GM21723 (cell line): ENCODE data around the gene HMGB2.
A peak's percentile ranks its signal among the peaks of the same experiment; 100 is the strongest.

ENCODE experiments used
- ATAC-seq: cut with Tn5 transposase; IDR thresholded peaks from one replicate; pipeline ENCODE4 v1.9.1; 2021; ENCODE audit warnings: mild to moderate bottlenecking, moderate library complexity; ENCODE audit not compliant: unreplicated experiment

Gene HMGB2

DNA sequence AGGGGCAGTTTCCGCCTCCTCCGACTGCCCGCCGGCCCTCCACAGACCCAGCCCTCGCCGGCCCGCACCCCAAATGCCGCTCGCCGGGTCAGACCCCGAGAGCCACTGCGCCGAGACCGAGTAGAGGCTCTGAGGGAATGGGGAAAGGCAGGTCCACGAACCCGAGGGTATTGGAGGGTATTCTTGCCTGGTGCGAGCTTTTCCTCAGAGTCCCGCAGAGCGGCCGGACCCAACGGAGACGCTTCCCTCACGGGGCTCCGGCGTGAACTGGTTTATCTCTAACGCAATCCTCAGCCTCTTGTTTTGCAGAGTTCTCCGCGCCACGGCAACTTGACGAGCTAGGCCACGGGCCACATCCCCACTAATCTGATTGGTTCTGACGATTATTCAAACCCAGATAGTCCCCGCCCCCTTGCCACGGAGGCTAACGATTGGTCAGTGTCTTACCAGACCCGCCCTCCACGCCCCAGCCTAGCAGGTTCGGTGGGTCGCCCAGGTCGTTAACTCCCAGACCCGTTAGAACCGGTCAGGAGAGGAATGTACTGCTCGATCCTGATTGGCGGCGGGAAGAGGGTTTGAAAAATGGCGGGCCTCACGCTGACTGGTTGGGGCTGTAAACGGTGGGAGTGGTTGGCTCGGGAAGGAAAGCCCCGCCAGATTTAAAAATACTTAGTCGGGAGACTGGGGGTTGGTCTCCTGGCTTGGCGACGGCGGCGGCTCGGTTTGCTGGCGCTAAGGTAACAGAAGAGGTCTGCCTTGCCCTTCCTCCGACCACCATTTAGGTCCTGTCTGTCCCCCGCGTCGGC, at the start of gene HMGB2:
Gene HMGB2 (minus strand): TSS at position 274 of the 806 bp plus-strand sequence. CDS start 709 bp downstream, outside the sequence.
- peak; percentile 92 for ATAC-seq

- ATAC-seq: no peak
Observed at GRCh38 chr4:173382349-173382748, 48.2 kb upstream of the HMGB2 start.

DNA sequence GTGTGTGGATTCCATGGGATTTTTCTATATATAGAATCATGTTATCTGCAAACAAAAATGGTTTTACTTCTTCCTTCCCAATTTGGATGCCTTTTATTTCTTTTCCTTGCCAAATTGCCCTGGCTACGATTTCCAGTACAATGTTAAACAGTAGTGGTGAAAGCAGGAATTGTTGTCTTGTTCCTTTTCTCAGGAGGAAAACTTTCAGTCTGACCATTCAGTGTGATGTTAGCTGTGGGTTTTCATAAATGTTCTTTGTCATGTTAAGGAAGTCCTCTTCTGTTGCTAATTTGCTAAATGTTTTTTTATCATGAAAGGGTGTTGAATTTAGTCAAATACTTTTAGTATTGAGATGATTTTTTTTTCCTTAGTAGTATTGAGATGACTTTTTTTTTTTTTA, 47.5 kb upstream of the HMGB2 start:
- no peak for ATAC-seq

GRCh38 chr4:173380987-173381386, 46.8 kb upstream of the HMGB2 start:
- ATAC-seq: peak; percentile 73

- ATAC-seq: no peak
Observed at GRCh38 chr4:173379929-173380328, 45.8 kb upstream of the HMGB2 start.

GRCh38 chr4:173374588-173374987, 40.4 kb upstream of the HMGB2 start:
- ATAC-seq: no peak

DNA sequence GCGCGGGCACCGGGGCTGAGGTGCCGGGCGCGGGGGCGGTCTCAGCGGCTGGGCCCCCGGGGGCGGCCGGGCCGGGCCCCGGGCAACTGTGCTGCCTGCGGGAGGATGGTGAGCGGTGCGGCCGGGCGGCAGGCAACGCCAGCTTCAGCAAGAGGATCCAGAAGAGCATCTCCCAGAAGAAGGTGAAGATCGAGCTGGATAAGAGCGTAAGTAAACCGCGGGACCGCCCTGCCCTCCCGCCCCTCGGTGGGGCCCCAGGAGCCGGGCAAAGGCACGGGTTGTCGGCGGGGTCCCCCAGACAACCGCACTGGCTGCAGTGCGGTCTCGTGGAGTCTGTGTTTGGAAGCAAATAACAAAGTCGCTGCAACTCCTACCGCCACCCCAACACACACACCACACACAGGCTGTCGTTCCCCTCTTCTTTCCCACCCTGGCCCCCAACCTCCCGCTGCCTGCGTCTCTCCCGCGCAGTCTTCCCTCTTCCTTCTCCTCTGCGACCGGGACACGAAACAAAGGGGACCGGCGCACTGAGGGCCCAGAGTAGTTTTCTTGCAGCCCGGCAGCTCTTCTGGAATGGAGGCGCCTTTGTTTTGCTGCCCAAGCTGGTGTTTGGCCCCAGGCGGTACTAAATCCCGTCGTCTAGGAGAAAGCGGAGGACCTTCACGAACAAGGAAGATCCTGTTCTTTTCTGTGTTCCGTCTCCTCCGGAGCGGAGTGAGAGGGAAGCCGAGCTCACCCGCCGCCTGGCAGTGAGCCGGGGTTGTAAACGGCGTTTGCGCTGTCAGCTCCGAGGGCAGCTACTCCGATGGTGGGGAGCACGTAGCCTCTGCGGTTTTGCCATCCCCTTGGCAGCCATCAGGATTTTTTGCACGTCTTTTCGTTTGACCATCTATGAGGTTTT, 37.4 kb upstream of the HMGB2 start:
- ATAC-seq: peak; percentile 24

DNA sequence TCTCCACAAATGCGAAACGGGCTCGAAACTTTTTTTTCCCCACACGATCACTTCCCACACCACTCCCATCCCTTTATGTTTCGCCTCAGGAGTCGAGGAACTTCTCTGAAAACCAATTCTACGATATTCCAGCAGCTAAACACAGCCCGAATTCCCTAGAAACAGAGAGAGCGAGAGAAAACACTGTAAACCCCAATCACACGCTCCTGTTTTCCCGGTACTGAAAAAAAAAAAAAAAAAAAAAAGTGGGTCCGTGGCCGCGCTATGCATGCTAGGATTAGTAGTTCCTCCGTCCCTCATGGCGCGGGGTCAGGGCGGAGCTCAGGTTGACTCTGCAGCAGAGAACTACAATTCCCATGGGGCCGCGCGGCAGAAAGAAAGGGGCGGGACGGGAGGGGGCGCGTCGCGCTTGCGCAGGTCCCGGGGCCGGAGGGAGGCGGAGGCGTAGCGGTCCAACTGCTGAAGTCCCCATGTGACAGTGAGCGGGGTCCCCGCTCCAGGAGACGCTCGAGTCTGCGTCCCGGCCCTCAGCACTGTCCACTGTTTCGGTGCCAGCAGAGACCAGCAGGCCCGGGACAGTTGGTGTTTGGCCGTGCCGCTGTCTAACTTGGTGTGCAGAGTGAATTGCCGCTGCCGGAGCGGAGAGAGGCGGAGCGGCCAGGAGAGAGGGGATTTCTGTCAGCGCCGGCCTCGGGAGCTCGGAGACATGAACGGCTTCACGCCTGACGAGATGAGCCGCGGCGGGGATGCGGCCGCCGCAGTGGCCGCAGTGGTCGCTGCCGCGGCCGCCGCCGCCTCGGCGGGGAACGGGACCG, 36.5 kb upstream of the HMGB2 start, which contains the start of gene SAP30:
Gene SAP30 (plus strand): TSS at position 478 of the 815 bp plus-strand sequence. CDS start 229 bp downstream, at position 707.
- ATAC-seq: peak; percentile 73

- peak; percentile 10 for ATAC-seq
Observed at GRCh38 chr4:173370130-173370476, 35.9 kb upstream of the HMGB2 start.

DNA sequence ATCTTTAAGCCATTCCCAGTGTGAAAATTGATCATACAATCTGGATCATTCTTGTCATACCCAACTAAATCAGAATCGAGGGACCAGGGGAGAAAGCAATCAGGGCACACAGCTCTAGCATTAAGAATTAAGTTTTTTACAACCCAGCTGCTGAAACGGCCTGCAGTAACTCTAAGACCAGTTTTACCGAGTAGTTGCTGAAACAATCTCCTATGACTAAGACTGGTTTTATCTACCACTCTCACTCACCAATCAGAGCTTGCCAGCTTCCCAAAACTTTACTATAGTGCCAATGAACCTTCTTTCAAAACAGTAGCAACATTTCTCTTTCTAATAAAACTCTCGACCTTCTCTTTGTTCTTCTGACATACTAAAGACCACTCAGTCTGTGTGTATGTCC, 33.8 kb upstream of the HMGB2 start:
- no peak for ATAC-seq

DNA sequence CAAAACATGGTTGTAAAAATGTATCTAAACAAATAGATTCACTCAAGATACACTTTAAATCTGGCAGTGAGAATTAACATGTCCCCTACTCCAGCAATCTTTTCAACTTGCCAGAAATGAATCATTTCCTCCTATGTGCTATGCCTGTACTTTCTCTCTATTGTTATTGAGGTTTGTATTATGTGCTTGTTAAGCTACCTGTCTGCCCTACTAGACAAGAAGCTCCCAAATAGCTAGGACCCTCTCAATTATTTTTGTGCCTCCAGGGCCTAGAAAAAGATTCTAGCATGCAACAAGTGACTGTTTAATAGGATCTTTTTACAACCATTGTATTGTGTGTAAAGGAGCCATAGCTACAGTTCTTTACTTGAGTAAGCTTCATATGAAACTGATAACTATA, 33.1 kb upstream of the HMGB2 start:
- peak; percentile 18 for ATAC-seq

DNA sequence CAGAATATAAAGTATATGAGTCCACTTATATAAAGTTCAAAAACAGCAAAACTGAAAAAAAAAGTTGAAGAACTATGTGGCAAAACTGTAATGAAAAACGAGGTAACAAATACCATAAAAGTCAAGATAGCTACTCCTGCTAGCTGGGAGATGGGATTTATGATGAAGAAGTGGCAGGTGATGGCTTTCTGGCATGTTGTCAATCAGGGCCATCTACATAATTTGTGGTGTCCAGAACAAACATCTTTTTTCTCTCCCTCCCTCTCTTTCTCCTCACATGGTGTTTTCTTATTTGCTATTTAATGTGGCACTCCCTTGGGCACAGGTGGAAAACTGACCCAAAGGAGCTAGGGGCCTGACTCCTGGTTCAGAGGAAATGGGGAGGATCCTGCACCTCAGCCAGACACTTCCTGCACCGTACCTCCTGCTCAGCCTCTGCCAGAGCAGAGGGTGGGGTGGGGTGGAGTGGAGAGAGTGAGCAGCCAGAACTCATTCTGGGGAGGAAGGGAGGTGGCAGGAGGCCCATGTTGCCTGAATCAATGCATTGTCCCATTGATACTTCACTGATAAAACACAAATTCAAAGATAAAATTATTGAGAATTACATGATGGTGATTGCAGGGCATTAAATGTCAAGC, 31.3 kb upstream of the HMGB2 start:
- no peak for ATAC-seq

GRCh38 chr4:173362666-173363065, 28.5 kb upstream of the HMGB2 start:
- no peak for ATAC-seq

DNA sequence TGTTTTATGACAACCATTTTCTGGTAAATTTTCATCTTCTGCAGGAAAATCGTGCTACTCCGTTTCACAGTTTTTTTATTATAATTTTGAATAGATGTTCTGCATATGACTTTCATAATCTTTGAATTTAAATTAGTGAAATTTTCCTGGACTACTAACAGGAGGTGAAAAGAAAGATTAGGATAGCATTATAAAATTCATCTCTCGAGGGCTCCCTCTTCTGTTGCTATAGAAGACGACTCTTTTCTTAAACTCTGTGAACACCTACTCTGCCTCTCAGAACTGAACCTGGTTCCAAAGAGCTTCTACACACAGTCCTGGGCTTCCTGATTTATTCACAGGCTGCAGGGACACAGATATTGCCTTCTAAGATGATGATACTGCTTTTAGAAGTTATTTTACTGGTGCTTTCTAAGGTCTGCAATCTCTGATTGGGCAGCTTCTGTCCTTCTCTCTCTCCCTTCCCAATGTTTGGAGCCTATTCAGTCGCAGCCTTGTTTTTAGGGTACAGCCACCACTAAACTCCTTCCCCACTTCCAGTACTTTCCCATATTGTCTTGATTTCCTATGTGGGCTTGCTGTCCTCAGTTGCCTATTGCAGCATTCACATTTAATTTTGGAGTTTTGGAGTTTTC, 26.5 kb upstream of the HMGB2 start:
- no peak for ATAC-seq

GRCh38 chr4:173357939-173358338, 23.8 kb upstream of the HMGB2 start:
- no peak for ATAC-seq

DNA sequence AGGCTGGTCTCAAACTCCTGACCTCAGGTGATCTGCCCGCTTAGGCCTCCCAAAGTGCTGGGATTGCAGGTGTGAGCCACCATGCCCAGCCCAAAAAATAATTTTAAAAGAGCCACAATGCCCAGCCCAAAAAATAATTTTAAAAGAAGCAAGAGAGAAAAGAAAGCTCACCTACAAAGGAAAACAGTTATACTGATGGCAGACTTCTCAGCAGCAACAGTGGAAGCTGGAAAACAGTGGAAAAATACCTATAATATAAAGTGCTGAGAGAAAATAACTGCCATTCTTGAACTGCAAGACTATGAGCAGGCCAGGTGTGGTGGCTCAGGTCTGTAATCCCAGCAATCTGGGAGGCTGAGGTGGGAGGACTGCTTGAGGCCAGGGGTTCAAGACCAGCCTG, 13.3 kb upstream of the HMGB2 start:
- no peak for ATAC-seq

- no peak for ATAC-seq
Observed at GRCh38 chr4:173346074-173346473, 11.9 kb upstream of the HMGB2 start.

DNA sequence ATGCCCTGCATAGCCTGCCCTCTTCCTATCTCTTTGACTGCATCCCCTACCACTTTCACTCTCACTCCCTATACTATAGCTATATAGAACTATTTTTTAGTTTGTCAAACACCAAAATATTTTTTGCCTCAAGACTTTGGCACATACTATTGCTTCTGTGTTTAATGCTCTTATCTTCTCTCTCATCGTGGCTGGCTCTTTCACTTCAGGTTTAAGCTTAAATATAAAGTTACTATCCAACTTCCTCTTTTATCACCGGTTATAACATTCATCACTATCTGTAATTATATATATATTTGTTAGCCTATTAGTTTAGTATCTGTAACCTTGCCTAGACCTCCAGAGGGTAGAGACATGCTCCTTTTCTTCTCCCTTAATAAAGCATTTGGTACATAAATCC, 11.5 kb upstream of the HMGB2 start:
- ATAC-seq: no peak

- ATAC-seq: no peak
Observed at GRCh38 chr4:173343832-173344397, 9.8 kb upstream of the HMGB2 start.

- ATAC-seq: no peak
Observed at GRCh38 chr4:173337463-173337862, 3.3 kb upstream of the HMGB2 start.
